Measurements from ENCODE around the gene MBD3L1. TPM values are rescaled to one million over a fixed set of nuclear protein-coding genes. Genes with fewer than 3 reads are reported as not detected.
A peak's percentile ranks its signal among the peaks of the same experiment; 100 is the strongest.

The MBD3L1 gene
- not detected for total RNA-seq

GRCh38 chr19:8832132-8833021 lies at the start of gene MBD3L1, which contains the start of gene ZNF558:
Gene MBD3L1, plus strand, starts transcription at chr19:8832377. Its CDS starts 10,302 bp downstream, at chr19:8842679.
Gene ZNF558, minus strand, starts transcription at chr19:8832304. Its CDS starts 9,645 bp downstream, at chr19:8822659.
- peak; percentile 98 for DNase-seq

GRCh38 chr19:8794823-8795222 lies 37.4 kb upstream of the MBD3L1 start:
- DNase-seq: no peak

- no peak for DNase-seq
These were observed 25.5 kb upstream of the MBD3L1 start for GRCh38 chr19:8806661-8807060.

GRCh38 chr19:8811315-8812172 lies 20.6 kb upstream of the MBD3L1 start:
- DNase-seq: no peak

- DNase-seq: no peak
These were observed 18.0 kb upstream of the MBD3L1 start for GRCh38 chr19:8814176-8814575.

GRCh38 chr19:8815780-8816179 lies 16.4 kb upstream of the MBD3L1 start:
- no peak for DNase-seq

- no peak for DNase-seq
These were observed 11.9 kb upstream of the MBD3L1 start for GRCh38 chr19:8820234-8820633.

GRCh38 chr19:8821748-8822241 lies 10.4 kb upstream of the MBD3L1 start:
- peak; percentile 21 for DNase-seq

- no peak for DNase-seq
These were observed 5.8 kb upstream of the MBD3L1 start for GRCh38 chr19:8826371-8826770.

- no peak for DNase-seq
These were observed 4.9 kb upstream of the MBD3L1 start for GRCh38 chr19:8827277-8827676.

GRCh38 chr19:8831373-8831772 lies 804 bp upstream of the MBD3L1 start:
- DNase-seq: no peak

GRCh38 chr19:8831832-8832131 lies 395 bp upstream of the MBD3L1 start:
- DNase-seq: no peak

GRCh38 chr19:8835446-8835845 lies 3.3 kb downstream of the MBD3L1 start:
- no peak for DNase-seq

- no peak for DNase-seq
These were observed 3.7 kb downstream of the MBD3L1 start for GRCh38 chr19:8835877-8836276.

- DNase-seq: no peak
These were observed 8.5 kb downstream of the MBD3L1 start for GRCh38 chr19:8840708-8841107.

GRCh38 chr19:8846819-8847218 lies 14.6 kb downstream of the MBD3L1 start:
- no peak for DNase-seq

- no peak for DNase-seq
These were observed 17.1 kb downstream of the MBD3L1 start for GRCh38 chr19:8849232-8849631.

GRCh38 chr19:8850488-8850887 lies 18.3 kb downstream of the MBD3L1 start:
- DNase-seq: no peak

GRCh38 chr19:8858260-8858659 lies 26.1 kb downstream of the MBD3L1 start:
- DNase-seq: no peak

- DNase-seq: no peak
These were observed 34.2 kb downstream of the MBD3L1 start for GRCh38 chr19:8866344-8866743.

GRCh38 chr19:8877854-8878705 lies 45.9 kb downstream of the MBD3L1 start:
- no peak for DNase-seq

GRCh38 chr19:8880868-8881488 lies 48.8 kb downstream of the MBD3L1 start:
- no peak for DNase-seq

Data from tongue (tissue), 2 donors.